ENCODE measurements around the gene USP15. TPM values are rescaled to one million over a fixed set of nuclear protein-coding genes. Genes with fewer than 3 reads are reported as not detected.

USP15 gene
- total RNA-seq, 4 donors from 2014 or later = 74.6 to 168 (median 108) TPM

DNA sequence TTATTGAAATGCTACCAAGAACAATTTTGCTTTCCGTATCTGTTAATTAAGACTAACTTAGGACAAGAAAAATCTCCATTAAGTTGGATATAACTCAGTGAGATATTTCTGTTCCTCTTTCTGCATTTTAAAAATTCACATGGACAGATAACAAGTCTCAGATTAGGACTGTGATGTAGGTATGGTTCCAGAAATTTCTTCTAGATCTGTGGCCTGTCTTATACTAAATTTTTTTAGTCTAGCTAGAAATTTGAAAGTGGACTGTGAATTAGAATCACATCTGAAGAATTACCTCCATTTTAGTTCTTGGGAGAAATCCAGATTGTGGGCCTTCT is 41.6 kb downstream of the USP15 start:
- Histone ChIP-seq H3K4me1 (no peaks in the 10 kb centered on the region), H3K27ac (no peak overlapping the region), H3K9me3 (no peaks in the 10 kb centered on the region), H3K36me3 (peaks cover 0 to 31% (median 4%) of the 10 kb centered on the region in 3 donors), H3K4me3 (no peak overlapping the region), H3K27me3 (no peaks in the 10 kb centered on the region)
- TF ChIP-seq POLR2A (IDR thresholded peaks at IDR 0.05) = no peak
- TF ChIP-seq, protein P1, sequence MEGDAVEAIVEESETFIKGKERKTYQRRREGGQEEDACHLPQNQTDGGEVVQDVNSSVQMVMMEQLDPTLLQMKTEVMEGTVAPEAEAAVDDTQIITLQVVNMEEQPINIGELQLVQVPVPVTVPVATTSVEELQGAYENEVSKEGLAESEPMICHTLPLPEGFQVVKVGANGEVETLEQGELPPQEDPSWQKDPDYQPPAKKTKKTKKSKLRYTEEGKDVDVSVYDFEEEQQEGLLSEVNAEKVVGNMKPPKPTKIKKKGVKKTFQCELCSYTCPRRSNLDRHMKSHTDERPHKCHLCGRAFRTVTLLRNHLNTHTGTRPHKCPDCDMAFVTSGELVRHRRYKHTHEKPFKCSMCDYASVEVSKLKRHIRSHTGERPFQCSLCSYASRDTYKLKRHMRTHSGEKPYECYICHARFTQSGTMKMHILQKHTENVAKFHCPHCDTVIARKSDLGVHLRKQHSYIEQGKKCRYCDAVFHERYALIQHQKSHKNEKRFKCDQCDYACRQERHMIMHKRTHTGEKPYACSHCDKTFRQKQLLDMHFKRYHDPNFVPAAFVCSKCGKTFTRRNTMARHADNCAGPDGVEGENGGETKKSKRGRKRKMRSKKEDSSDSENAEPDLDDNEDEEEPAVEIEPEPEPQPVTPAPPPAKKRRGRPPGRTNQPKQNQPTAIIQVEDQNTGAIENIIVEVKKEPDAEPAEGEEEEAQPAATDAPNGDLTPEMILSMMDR (IDR thresholded peaks at IDR 0.05) = no peak
- DNase-seq = no peak

DNA sequence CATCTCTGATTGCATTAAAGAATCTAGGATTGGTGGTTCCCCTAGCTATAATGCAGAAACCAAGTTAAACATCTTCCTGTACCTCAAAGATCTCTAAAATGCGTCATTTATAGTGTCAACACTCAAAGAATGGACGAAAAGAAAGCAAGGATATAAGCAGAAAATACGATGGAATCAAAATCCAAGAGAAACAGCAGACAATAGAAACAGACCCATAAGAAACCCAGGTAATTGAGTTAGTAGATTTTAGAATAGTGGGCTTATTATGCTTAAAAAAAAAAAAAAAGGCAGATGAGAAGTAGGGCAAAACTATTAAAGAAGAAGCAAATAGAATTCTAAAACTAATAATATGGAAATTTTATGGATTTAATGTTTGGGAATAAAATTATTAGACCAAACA is 44.4 kb downstream of the USP15 start:
- TF ChIP-seq POLR2A (IDR thresholded peaks at IDR 0.05) = no peak
- TF ChIP-seq, protein P1 (IDR thresholded peaks at IDR 0.05) = no peak
- Histone ChIP-seq H3K4me1 (no peaks in the 10 kb centered on the region), H3K27ac (no peak overlapping the region), H3K36me3 (peaks cover 0 to 33% (median 4%) of the 10 kb centered on the region in 3 donors), H3K9me3 (no peaks in the 10 kb centered on the region), H3K4me3 (no peak overlapping the region), H3K27me3 (no peaks in the 10 kb centered on the region)
- DNase-seq = no peak

DNA sequence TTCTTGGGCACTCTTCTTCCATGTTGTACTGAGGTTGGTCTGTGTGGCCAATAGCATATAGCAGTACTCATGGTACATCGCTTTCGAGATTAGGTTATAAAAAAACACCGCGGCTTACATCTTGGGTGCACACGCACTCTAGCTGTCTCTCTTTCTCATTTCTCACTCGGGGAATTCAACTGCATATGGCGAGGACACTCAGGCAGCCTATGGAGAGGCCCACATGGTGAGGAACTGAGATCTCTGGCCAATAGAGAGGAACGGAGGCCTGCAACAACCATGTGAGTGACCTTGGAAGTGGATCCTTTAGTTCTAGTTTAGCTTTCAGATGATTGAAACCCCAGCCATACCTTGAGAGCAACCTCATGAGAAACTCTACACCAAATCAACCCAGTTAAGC is 45.6 kb downstream of the USP15 start:
- Histone ChIP-seq H3K4me3 (no peak overlapping the region), H3K27me3 (no peaks in the 10 kb centered on the region), H3K4me1 (no peaks in the 10 kb centered on the region), H3K9me3 (no peaks in the 10 kb centered on the region), H3K27ac (no peak overlapping the region), H3K36me3 (peaks cover 0 to 33% (median 4%) of the 10 kb centered on the region in 3 donors)
- TF ChIP-seq POLR2A (IDR thresholded peaks at IDR 0.05) = no peak
- TF ChIP-seq, protein P1 (IDR thresholded peaks at IDR 0.05) = no peak
- no peak for DNase-seq

DNA sequence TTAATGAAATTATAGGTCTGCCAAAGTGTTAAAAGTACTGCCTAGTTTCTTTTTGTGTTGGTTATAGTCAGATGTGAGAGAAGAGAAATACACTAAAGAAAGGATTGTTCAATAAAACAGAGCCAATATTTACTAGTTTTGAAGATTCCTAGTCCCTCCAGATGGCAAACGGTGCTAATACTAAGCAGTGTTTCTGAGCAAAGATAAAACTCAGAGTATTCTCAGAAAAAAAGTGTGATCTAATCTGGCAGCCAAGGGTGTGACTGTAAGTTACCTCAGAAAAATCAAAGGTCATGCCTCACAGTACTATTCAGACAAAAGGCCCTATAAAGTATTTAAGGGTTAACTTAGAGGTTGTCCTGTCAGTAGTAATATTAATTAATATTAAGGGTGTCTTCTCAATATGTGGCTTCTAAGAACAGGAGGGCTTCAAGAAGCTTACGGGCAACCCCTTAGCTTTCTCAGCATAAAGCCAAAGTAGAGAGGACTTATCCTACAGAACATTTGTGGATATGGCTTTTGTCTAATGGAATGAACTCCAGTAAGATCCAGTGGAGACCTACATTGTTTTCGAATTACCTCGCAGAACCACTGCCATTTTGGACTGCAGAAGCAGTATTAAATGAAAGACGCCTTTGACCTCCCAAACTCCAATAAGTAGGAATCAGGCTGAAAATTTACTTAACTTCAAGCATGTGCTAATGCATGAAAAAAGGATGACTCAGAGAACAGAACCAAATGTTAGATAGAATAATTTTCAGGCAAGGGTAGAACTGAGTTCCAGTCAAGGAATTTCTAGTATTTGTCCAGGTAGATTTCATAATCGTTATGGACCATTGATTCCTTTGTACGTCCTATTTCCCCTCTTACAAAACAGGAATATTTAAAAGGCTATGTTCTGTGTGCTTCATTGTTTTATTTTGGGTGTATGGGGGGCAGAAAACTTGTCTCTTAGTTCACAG is 46.6 kb downstream of the USP15 start:
- TF ChIP-seq POLR2A (IDR thresholded peaks at IDR 0.05) = no peak
- TF ChIP-seq, protein P1 (IDR thresholded peaks at IDR 0.05) = no peak
- Histone ChIP-seq H3K4me1 (no peaks in the 10 kb centered on the region), H3K27ac (no peak overlapping the region), H3K9me3 (no peaks in the 10 kb centered on the region), H3K4me3 (no peak overlapping the region), H3K27me3 (no peaks in the 10 kb centered on the region), H3K36me3 (peaks cover 0 to 33% (median 4%) of the 10 kb centered on the region in 3 donors)
- no peak for DNase-seq

DNA sequence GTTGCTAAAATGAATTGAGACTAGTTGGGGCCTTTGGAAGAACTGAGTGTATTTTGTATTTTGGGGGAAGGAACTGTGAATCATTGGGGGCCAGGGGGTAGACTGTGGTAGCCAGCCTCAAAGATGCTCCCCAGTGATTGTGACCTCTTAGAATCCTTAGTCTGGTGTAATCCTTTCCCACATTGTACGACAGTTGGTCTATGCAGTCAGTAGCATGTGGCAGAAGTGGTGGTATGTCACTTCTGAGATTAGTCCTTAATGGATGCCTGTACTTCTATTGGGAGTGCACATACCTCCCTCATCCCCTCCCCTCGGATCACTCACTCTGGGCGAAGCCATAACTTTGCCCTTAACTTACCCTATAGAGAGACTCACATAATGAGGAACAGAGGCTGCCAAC is 48.0 kb downstream of the USP15 start:
- TF ChIP-seq, protein P1 (IDR thresholded peaks at IDR 0.05) = no peak
- TF ChIP-seq POLR2A (IDR thresholded peaks at IDR 0.05) = no peak
- no peak for DNase-seq
- H3K27ac ChIP-seq = no peak overlapping the region
- no peak overlapping the region for H3K4me3 ChIP-seq
- H3K36me3 ChIP-seq = peaks cover 0 to 30% (median 4%) of the 10 kb centered on the region in 3 donors
- H3K4me1 ChIP-seq = no peaks in the 10 kb centered on the region
- H3K27me3 ChIP-seq = no peaks in the 10 kb centered on the region
- H3K9me3 ChIP-seq = no peaks in the 10 kb centered on the region

All from Peyer's patch (tissue), 4 donors.